Keratinocyte (primary cell): ENCODE results near the gene MIX23. TPM values are rescaled to one million over a fixed set of nuclear protein-coding genes. Genes with fewer than 3 reads are reported as not detected.

Source experiments
- DNase-seq: peaks from one replicate; pipeline ENCODE4 v3.0.0-alpha.2; 2011; ENCODE audit warnings: low read depth, missing footprints, low spot score
- FAIRE-seq: peaks from 2 replicates; lab custom pipeline; 2011; peaks lifted over from hg19 to GRCh38; lab: Jason Lieb, UNC
- H2AFZ ChIP-seq: 2 replicates; pipeline ENCODE4 v1.6.0; 2012; ENCODE audit warnings: low read length, control low read depth, inconsistent platforms; ENCODE audit not compliant: control insufficient read depth
- H3K27ac ChIP-seq: 2 replicates; pipeline ENCODE4 v1.5.1; 2011; ENCODE audit warnings: low read length; ENCODE audit not compliant: control insufficient read depth, insufficient read depth
- H3K27me3 ChIP-seq: 3 replicates; pipeline ENCODE4 v1.6.0; 2011; ENCODE audit warnings: low read length; ENCODE audit not compliant: control insufficient read depth, insufficient read depth; ENCODE audit errors: extremely low read depth
- H3K36me3 ChIP-seq, 2 experiments: 2 replicates in 1 of 2; 3 replicates in 1 of 2; pipeline ENCODE4 v1.5.1; 2011; ENCODE audit warnings: low read length in 2 of 2, mild to moderate bottlenecking in 1 of 2; ENCODE audit not compliant: control insufficient read depth in 2 of 2, insufficient read depth in 2 of 2; ENCODE audit errors: extremely low read depth in 1 of 2
- H3K4me1 ChIP-seq: 3 replicates; pipeline ENCODE4 v1.5.1; 2011; ENCODE audit warnings: low read length; ENCODE audit not compliant: control insufficient read depth, insufficient read depth; ENCODE audit errors: extremely low read depth
- H3K4me2 ChIP-seq: 3 replicates; pipeline ENCODE4 v1.6.0; 2011; ENCODE audit warnings: low read depth, low read length; ENCODE audit not compliant: control insufficient read depth, insufficient read depth; ENCODE audit errors: extremely low read depth
- H3K4me3 ChIP-seq, 3 experiments: fragments of 200-600 bp in 1 of 3; sonication (generic) in 1 of 3; 2 replicates in 2 of 3; 3 replicates in 1 of 3; pipeline ENCODE4 v1.5.1; 2011 to 2016; ENCODE audit warnings: low read length in 3 of 3, mild to moderate bottlenecking in 3 of 3, control low read depth in 2 of 3, inconsistent platforms in 1 of 3, low read depth in 1 of 3, mixed read lengths in 1 of 3, mixed run types in 1 of 3, moderate library complexity in 1 of 3; ENCODE audit not compliant: control insufficient read depth in 2 of 3, insufficient read depth in 2 of 3; ENCODE audit errors: extremely low read depth in 1 of 3
- H3K79me2 ChIP-seq: 2 replicates; pipeline ENCODE4 v1.6.0; 2012; ENCODE audit warnings: low read length; ENCODE audit not compliant: control insufficient read depth, insufficient read depth
- H3K9ac ChIP-seq: 3 replicates; pipeline ENCODE4 v1.6.0; 2011; ENCODE audit warnings: low read length; ENCODE audit not compliant: control insufficient read depth, insufficient read depth; ENCODE audit errors: extremely low read depth
- H3K9me1 ChIP-seq: 3 replicates; pipeline ENCODE4 v1.6.0; 2011; ENCODE audit warnings: low read length; ENCODE audit not compliant: control insufficient read depth, insufficient read depth; ENCODE audit errors: extremely low read depth
- H3K9me3 ChIP-seq: 2 replicates; pipeline ENCODE4 v1.5.1; 2012; ENCODE audit warnings: low read depth, low read length; ENCODE audit not compliant: control insufficient read depth
- H4K20me1 ChIP-seq: 3 replicates; pipeline ENCODE4 v1.6.0; 2011; ENCODE audit warnings: low read length; ENCODE audit not compliant: control insufficient read depth, insufficient read depth; ENCODE audit errors: extremely low read depth
- EZH2 ChIP-seq: IDR thresholded peaks from one replicate; pipeline ENCODE4 v1.6.1; 2012; ENCODE audit warnings: inconsistent platforms, mild to moderate bottlenecking, low read length, moderate library complexity
- dilution Hi-C: fragments of 300-500 bp; cut with MboI; formaldehyde crosslinking; loops from one replicate; pipeline ENCODE4 v1.7.0; 2020; ENCODE audit warnings: low sequenced_read_pairs; ENCODE audit not compliant: extremely low pct_ligation_motif_present
- polyA plus RNA-seq, 5 experiments: library from polyadenylated mRNA; depleted of rRNA in 3 of 5; stranded (reverse) in 3 of 5; stranded (forward) in 1 of 5; unstranded in 1 of 5; fragments of >200 nt; gene quantifications; 1 replicate in 1 of 5; 2 replicates in 3 of 5; 3 replicates in 1 of 5; pipeline versions ENCODE4 v1.2.1 to v1.2.3, GENCODE V29; 2011 to 2012; ENCODE audit warnings: missing spikeins in 2 of 5, low read depth in 1 of 5, low replicate concordance in 1 of 5
- TF ChIP-seq, protein P1 (sequence below), 3 experiments: IDR thresholded peaks in 1 of 3; conservative IDR thresholded peaks in 1 of 3; optimal IDR thresholded peaks in 1 of 3; 2 replicates in 2 of 3; 3 replicates in 1 of 3; pipeline versions ENCODE3 to v1.5.1; 2011; ENCODE audit warnings: low read length in 3 of 3, mild to moderate bottlenecking in 3 of 3, moderate library complexity in 2 of 3, control low read depth in 1 of 3, inconsistent platforms in 1 of 3; ENCODE audit not compliant: insufficient read depth in 2 of 3; ENCODE audit errors: extremely low read depth in 1 of 3

Gene MIX23
- polyA plus RNA-seq, 1 donor (not counting 4 experiments of a cell fraction or from before 2014, with no cell fraction given), result 36.5 TPM

DNA sequence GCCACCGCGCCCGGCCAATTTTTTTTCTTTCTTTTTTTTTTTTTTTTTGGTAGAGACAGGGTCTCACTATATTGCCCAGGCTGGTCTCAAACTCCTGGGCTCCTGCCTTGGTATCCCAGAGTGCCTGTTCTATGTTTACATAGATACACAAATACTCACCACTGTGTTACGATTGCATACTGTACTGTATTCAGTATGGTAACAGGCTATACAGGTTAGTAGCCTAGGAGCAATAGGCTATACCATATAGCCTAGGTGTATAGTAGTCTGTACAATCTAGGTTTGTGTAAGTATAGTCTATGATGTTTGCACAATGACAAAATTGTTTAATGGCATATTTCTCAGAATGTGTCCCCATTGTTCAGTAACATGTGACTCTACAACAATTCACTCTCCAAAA, 31.4 kb downstream of the MIX23 start:
- dilution Hi-C loops, result no loop called here
- Histone ChIP-seq H3K79me2 (no peaks in the 10 kb centered on the region), H3K9me3 (no peaks in the 10 kb centered on the region), H3K9ac (no peak overlapping the region), H3K36me3 (no peaks in the 10 kb centered on the region), H4K20me1 (no peaks in the 10 kb centered on the region), H2AFZ (no peak overlapping the region), H3K27me3 (no peaks in the 10 kb centered on the region), H3K4me3 (no peak overlapping the region), H3K4me1 (peaks cover 15% of the 10 kb centered on the region), H3K27ac (no peak overlapping the region), H3K9me1 (no peaks in the 10 kb centered on the region), H3K4me2 (no peak overlapping the region)
- no peak for DNase-seq
- TF ChIP-seq EZH2, result no peak
- TF ChIP-seq, protein P1, sequence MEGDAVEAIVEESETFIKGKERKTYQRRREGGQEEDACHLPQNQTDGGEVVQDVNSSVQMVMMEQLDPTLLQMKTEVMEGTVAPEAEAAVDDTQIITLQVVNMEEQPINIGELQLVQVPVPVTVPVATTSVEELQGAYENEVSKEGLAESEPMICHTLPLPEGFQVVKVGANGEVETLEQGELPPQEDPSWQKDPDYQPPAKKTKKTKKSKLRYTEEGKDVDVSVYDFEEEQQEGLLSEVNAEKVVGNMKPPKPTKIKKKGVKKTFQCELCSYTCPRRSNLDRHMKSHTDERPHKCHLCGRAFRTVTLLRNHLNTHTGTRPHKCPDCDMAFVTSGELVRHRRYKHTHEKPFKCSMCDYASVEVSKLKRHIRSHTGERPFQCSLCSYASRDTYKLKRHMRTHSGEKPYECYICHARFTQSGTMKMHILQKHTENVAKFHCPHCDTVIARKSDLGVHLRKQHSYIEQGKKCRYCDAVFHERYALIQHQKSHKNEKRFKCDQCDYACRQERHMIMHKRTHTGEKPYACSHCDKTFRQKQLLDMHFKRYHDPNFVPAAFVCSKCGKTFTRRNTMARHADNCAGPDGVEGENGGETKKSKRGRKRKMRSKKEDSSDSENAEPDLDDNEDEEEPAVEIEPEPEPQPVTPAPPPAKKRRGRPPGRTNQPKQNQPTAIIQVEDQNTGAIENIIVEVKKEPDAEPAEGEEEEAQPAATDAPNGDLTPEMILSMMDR (optimal IDR thresholded peaks at IDR 0.05 in 1 of 3, IDR thresholded peaks at IDR 0.05 in 1 of 3, conservative IDR thresholded peaks at IDR 0.05 in 1 of 3; ENCODE audit: extremely low read depth in 1 of 3, insufficient read depth in 2 of 3, low read length in 3 of 3), result no peak
- FAIRE-seq, result no peak

DNA sequence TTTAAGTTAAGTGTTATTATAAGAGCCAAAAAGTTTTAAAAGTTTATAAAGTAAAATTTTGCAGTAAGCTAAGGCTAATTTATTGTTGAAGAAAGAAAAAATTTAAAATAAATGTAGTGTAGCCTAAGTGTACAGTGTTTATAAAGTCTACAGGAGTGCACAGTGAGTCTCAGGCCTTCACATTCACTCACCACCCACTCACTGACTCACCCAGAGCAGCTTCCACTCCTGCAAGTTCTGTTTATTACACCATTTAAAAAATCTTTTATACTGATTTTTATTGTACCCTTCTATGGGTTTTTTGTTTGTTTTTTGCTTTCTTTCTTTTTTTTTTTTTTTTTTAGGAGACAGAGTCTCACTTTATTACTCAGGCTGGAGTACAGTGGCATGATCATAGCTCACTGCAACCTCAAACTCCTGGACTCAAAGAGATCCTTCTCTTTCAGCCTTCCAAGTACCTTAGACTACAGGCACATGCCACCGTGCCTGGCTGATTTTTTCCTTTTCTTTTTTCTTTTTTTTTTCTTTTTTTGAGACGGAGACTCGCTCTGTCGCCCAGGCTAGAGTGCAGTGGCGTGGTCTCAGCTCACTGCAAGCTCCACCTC, 32.1 kb downstream of the MIX23 start:
- Histone ChIP-seq H3K4me1 (peaks cover 15% of the 10 kb centered on the region), H3K27me3 (no peaks in the 10 kb centered on the region), H3K79me2 (no peaks in the 10 kb centered on the region), H3K9me3 (no peaks in the 10 kb centered on the region), H2AFZ (no peak overlapping the region), H3K36me3 (no peaks in the 10 kb centered on the region), H3K27ac (no peak overlapping the region), H4K20me1 (no peaks in the 10 kb centered on the region), H3K4me2 (no peak overlapping the region), H3K9ac (no peak overlapping the region), H3K4me3 (no peak overlapping the region), H3K9me1 (no peaks in the 10 kb centered on the region)
- dilution Hi-C loops, result no loop called here
- DNase-seq (no peak), FAIRE-seq (no peak)
- TF ChIP-seq, protein P1 (optimal IDR thresholded peaks at IDR 0.05 in 1 of 3, IDR thresholded peaks at IDR 0.05 in 1 of 3, conservative IDR thresholded peaks at IDR 0.05 in 1 of 3; ENCODE audit: extremely low read depth in 1 of 3, insufficient read depth in 2 of 3, low read length in 3 of 3), result no peak
- no peak for TF ChIP-seq EZH2
